ENCODE data around the gene FABP7. TPM values are rescaled to one million over a fixed set of nuclear protein-coding genes. Genes with fewer than 3 reads are reported as not detected.

The FABP7 gene
- total and polyA plus RNA-seq, 2 experiments from 2014 or later = 6.6 to 15.7 TPM

DNA sequence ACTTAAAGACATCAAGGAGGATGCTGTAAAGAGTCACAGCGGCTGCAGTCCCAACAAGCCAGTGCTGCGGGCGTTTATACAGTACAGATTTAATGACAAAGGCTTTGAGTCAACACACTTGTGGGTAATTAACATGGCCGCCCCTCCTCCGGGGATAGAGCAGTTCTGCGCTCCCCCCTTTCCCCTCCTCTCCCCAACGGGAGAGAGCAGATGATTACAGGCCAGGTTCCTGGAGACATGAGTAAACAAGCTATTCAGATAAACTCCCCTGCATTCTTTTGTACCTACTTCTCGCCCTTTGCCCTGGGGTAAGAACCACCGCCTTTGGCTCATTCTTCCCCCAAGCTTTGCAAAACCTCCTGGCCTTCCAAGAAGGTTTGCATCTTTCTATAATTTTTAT is 23.6 kb upstream of the FABP7 start:
- no peak overlapping the region for H3K27ac Mint-ChIP-seq
- Histone ChIP-seq H3K27me3 (ENCODE audit: insufficient read depth) (peaks cover 91% of the 10 kb centered on the region), H3K4me2 (peak overlapping the region; percentile 70; the same call in 1 of the 2 replicates), H3K36me3 (ENCODE audit: insufficient read depth) (no peaks in the 10 kb centered on the region), H3K4me1 (ENCODE audit: insufficient read depth) (peaks cover 34% of the 10 kb centered on the region), H3K27ac (ENCODE audit: low read depth) (no peak overlapping the region), H3K79me2 (replicated peaks; ENCODE audit: insufficient read depth) (no peaks in the 10 kb centered on the region), H3K9me2 (ENCODE audit: insufficient read depth) (no peaks in the 10 kb centered on the region), H3F3A (replicated peaks; ENCODE audit: low read depth) (no peaks in the 10 kb centered on the region; the same call in 1 of the 2 replicates), H3K4me3 (no peak overlapping the region), H2AFZ (no peak overlapping the region), H4K20me1 (replicated peaks; ENCODE audit: insufficient read depth) (peaks cover 9% of the 10 kb centered on the region; the same call in 1 of the 2 replicates)
- H3K27me3 Mint-ChIP-seq (ENCODE audit: insufficient read depth, low read depth, poor library complexity) = peaks cover 18% of the 10 kb centered on the region
- ATAC-seq (peak; percentile 94), DNase-seq (ENCODE audit: low spot score) (peak; percentile 82)
- peaks cover 24% of the 10 kb centered on the region for H3K4me1 Mint-ChIP-seq
- no peak overlapping the region for H3K4me3 Mint-ChIP-seq
- no peaks in the 10 kb centered on the region for H3K36me3 Mint-ChIP-seq (ENCODE audit: low read depth)
- no peaks in the 10 kb centered on the region; the same call in 1 of the 3 replicates for H3K9me3 Mint-ChIP-seq
- TF ChIP-seq ETS1 (IDR thresholded peaks at IDR 0.05) = no peak
- TF ChIP-seq, protein P1, sequence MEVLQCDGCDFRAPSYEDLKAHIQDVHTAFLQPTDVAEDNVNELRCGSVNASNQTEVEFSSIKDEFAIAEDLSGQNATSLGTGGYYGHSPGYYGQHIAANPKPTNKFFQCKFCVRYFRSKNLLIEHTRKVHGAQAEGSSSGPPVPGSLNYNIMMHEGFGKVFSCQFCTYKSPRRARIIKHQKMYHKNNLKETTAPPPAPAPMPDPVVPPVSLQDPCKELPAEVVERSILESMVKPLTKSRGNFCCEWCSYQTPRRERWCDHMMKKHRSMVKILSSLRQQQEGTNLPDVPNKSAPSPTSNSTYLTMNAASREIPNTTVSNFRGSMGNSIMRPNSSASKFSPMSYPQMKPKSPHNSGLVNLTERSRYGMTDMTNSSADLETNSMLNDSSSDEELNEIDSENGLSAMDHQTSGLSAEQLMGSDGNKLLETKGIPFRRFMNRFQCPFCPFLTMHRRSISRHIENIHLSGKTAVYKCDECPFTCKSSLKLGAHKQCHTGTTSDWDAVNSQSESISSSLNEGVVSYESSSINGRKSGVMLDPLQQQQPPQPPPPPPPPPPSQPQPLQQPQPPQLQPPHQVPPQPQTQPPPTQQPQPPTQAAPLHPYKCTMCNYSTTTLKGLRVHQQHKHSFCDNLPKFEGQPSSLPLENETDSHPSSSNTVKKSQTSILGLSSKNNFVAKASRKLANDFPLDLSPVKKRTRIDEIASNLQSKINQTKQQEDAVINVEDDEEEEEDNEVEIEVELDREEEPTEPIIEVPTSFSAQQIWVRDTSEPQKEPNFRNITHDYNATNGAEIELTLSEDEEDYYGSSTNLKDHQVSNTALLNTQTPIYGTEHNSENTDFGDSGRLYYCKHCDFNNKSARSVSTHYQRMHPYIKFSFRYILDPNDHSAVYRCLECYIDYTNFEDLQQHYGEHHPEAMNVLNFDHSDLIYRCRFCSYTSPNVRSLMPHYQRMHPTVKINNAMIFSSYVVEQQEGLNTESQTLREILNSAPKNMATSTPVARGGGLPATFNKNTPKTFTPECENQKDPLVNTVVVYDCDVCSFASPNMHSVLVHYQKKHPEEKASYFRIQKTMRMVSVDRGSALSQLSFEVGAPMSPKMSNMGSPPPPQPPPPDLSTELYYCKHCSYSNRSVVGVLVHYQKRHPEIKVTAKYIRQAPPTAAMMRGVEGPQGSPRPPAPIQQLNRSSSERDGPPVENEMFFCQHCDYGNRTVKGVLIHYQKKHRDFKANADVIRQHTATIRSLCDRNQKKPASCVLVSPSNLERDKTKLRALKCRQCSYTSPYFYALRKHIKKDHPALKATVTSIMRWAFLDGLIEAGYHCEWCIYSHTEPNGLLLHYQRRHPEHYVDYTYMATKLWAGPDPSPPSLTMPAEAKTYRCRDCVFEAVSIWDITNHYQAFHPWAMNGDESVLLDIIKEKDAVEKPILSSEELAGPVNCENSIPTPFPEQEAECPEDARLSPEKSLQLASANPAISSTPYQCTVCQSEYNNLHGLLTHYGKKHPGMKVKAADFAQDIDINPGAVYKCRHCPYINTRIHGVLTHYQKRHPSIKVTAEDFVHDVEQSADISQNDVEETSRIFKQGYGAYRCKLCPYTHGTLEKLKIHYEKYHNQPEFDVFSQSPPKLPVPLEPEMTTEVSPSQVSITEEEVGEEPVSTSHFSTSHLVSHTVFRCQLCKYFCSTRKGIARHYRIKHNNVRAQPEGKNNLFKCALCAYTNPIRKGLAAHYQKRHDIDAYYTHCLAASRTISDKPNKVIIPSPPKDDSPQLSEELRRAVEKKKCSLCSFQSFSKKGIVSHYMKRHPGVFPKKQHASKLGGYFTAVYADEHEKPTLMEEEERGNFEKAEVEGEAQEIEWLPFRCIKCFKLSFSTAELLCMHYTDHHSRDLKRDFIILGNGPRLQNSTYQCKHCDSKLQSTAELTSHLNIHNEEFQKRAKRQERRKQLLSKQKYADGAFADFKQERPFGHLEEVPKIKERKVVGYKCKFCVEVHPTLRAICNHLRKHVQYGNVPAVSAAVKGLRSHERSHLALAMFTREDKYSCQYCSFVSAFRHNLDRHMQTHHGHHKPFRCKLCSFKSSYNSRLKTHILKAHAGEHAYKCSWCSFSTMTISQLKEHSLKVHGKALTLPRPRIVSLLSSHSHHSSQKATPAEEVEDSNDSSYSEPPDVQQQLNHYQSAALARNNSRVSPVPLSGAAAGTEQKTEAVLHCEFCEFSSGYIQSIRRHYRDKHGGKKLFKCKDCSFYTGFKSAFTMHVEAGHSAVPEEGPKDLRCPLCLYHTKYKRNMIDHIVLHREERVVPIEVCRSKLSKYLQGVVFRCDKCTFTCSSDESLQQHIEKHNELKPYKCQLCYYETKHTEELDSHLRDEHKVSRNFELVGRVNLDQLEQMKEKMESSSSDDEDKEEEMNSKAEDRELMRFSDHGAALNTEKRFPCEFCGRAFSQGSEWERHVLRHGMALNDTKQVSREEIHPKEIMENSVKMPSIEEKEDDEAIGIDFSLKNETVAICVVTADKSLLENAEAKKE (CRISPR knock-in tag; IDR thresholded peaks at IDR 0.05) = no peak
- peak; percentile 35; the same call in 1 of the 2 replicates for TF ChIP-seq POLR2AphosphoS5 (IDR thresholded peaks at IDR 0.05; ENCODE audit: low read depth)
- no peak for TF ChIP-seq ZNF114 (CRISPR knock-in tag; IDR thresholded peaks at IDR 0.05)
- no peak for TF ChIP-seq ZNF331 (CRISPR knock-in tag; IDR thresholded peaks at IDR 0.05; ENCODE audit: low read depth)
- TF ChIP-seq REST (IDR thresholded peaks at IDR 0.05; ENCODE audit: unreplicated experiment) = no peak

Measured in GM23338 (cell line).